Cardiac muscle cell (in vitro differentiated cells and primary cell): ENCODE measurements around the gene ZIK1. TPM values are rescaled to one million over a fixed set of nuclear protein-coding genes. Genes with fewer than 3 reads are reported as not detected.

Experiments used
- DNase-seq, 2 donors: peaks; one replicate each; pipeline versions ENCODE4 v3.0.0 to v3.0.0-alpha.2; 2010 to 2017; ENCODE audit warnings: low read depth in 1 of 2, low spot score in 1 of 2
- H3K27ac ChIP-seq: fragments of 200-600 bp; sonication (generic); 2 replicates; pipeline ENCODE4 v1.5.1; 2016
- H3K27me3 ChIP-seq: fragments of 200-600 bp; sonication (generic); 2 replicates; pipeline ENCODE4 v1.6.0; 2016; ENCODE audit warnings: control low read depth
- H3K36me3 ChIP-seq: fragments of 200-600 bp; sonication (generic); 2 replicates; pipeline ENCODE4 v1.5.1; 2016; ENCODE audit warnings: control low read depth
- H3K4me1 ChIP-seq: fragments of 200-600 bp; sonication (generic); 2 replicates; pipeline ENCODE4 v1.8.1; 2017; ENCODE audit warnings: low read depth, mild to moderate bottlenecking, mixed run types
- H3K4me3 ChIP-seq: fragments of 200-600 bp; sonication (generic); 2 replicates; pipeline ENCODE4 v1.5.1; 2016; ENCODE audit warnings: mild to moderate bottlenecking
- H3K9me3 ChIP-seq: fragments of 200-600 bp; sonication (generic); 2 replicates; pipeline ENCODE4 v1.5.1; 2017; ENCODE audit warnings: low read depth, mild to moderate bottlenecking, control low read depth
- polyA plus RNA-seq: library from polyadenylated mRNA; unstranded; fragments of >200 nt; fragmentation: Nextera tagmentation; extraction: Ambion mirVana; gene quantifications from 2 replicates; pipeline ENCODE4 v1.2.1, GENCODE V29; 2016
- total RNA-seq: library from RNA; depleted of rRNA; stranded (reverse); fragments of >200 nt; gene quantifications from 2 replicates; pipeline ENCODE4 v1.2.3, GENCODE V29; 2016
- TF ChIP-seq, protein P1 (sequence below): IDR thresholded peaks from 2 replicates; pipeline ENCODE4 v1.5.1; 2012; ENCODE audit warnings: low read depth, mild to moderate bottlenecking, low read length

Gene ZIK1
- total and polyA plus RNA-seq, 2 experiments from 2014 or later = 13.9 to 18.2 TPM

DNA sequence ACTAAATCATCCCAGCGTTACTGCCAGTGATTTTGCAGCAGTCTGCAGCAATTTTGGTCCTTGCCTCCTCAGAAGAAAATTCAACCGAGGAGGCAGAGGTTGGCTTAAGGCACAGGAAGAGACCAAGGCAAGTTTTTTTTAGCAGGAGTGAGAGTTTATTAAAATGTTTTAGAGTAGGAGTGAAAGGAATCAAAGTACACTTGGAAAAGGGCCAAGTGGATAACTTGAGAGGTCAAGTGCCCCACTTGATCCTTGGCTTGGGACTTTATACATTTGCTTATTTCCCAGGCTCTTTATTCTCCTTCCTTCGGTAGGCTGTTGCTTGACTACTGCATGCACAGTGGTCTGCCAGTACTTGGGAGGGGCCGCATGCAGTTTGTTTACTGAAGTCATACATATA, 27.2 kb downstream of the ZIK1 start:
- H3K4me3 ChIP-seq = no peak overlapping the region
- peaks cover 3% of the 10 kb centered on the region for H3K9me3 ChIP-seq
- H3K36me3 ChIP-seq = peaks cover 3% of the 10 kb centered on the region
- H3K4me1 ChIP-seq = peaks cover 22% of the 10 kb centered on the region
- no peaks in the 10 kb centered on the region for H3K27me3 ChIP-seq
- H3K27ac ChIP-seq = peak overlapping the region; percentile 90
- TF ChIP-seq, protein P1, sequence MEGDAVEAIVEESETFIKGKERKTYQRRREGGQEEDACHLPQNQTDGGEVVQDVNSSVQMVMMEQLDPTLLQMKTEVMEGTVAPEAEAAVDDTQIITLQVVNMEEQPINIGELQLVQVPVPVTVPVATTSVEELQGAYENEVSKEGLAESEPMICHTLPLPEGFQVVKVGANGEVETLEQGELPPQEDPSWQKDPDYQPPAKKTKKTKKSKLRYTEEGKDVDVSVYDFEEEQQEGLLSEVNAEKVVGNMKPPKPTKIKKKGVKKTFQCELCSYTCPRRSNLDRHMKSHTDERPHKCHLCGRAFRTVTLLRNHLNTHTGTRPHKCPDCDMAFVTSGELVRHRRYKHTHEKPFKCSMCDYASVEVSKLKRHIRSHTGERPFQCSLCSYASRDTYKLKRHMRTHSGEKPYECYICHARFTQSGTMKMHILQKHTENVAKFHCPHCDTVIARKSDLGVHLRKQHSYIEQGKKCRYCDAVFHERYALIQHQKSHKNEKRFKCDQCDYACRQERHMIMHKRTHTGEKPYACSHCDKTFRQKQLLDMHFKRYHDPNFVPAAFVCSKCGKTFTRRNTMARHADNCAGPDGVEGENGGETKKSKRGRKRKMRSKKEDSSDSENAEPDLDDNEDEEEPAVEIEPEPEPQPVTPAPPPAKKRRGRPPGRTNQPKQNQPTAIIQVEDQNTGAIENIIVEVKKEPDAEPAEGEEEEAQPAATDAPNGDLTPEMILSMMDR = no peak
- DNase-seq = peak in 1 of 2 donors; percentile 74

DNA sequence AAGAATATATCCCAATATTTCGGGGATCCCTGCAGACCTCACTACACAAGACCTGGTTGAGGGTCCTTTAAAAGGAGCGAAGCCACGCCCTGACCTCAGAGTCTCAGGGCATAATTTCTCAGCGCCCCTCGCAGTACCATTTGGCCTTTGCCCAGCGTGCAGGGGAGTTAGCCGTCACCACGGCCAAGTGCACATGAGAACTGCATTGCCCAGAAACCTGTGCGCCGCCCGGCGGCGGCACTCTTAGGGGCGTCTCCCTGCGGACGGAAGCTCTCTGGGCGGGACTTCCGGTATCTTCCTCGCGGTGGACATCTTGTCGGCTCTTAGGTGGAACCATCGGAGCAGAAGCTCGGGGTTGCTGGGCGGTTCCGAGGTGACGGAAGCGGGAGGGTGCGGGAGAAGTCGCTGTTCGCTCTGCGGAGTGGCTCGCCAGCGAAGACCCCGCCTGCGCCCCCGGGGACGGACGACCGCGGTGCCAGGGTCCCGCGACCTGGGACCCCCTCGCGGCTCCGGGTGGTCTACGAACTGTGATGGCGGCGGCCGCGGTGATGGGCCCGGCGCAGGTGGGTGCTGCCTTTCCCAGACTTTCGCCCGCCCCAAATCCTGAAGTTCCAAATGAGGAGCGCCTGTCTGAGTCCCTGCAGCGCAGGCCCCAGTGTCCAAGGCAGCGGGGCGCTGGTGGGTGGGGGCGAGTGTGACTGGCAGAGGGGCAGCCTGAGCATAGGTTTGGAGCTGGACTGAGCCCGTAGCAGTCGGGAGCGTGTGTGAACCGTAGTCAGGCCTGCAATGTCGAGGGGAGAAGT, 30.2 kb downstream of the ZIK1 start, which contains the start of gene ZNF134:
ZNF134 (plus strand) TSS at position 302 of the 803 bp plus-strand sequence. CDS start 5,227 bp downstream, outside the sequence.
- H3K4me3 ChIP-seq = peak within 1 kb of the TSS; percentile 95
- H3K9me3 ChIP-seq = peaks cover 3% of the 10 kb centered on the region
- peak within 1 kb of the TSS; percentile 81 for H3K27ac ChIP-seq
- peaks cover 22% of the 10 kb centered on the region for H3K4me1 ChIP-seq
- H3K27me3 ChIP-seq = no peaks in the 10 kb centered on the region
- peak; percentile 92 to 95 for DNase-seq
- H3K36me3 ChIP-seq = peaks cover 16% of the 10 kb centered on the region
- TF ChIP-seq, protein P1 = peak; percentile 35

DNA sequence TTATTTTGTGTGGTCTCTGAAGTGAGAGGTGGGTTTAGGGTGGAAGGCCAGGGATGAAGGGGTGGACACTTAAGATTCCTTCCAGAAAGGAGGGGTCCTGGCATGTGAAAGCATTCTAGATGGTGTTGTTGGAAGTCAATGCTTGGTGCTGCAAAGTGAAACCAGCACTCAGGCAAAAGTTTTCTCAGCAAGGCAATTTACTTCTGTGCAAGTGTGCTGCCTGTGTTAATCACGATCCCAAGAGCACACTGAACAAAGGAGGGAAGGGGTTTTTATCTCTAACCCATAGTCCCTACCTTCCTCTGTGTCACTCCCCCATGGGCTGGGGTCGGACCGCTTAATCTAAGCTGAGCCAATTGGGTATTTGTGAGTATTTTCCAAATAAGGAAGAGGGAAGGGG, 31.4 kb downstream of the ZIK1 start:
- Histone ChIP-seq H3K4me3 (peak overlapping the region; percentile 95), H3K9me3 (peaks cover 3% of the 10 kb centered on the region), H3K27ac (no peak overlapping the region), H3K4me1 (peaks cover 22% of the 10 kb centered on the region), H3K27me3 (no peaks in the 10 kb centered on the region), H3K36me3 (peaks cover 28% of the 10 kb centered on the region)
- no peak for DNase-seq
- TF ChIP-seq, protein P1 = no peak

DNA sequence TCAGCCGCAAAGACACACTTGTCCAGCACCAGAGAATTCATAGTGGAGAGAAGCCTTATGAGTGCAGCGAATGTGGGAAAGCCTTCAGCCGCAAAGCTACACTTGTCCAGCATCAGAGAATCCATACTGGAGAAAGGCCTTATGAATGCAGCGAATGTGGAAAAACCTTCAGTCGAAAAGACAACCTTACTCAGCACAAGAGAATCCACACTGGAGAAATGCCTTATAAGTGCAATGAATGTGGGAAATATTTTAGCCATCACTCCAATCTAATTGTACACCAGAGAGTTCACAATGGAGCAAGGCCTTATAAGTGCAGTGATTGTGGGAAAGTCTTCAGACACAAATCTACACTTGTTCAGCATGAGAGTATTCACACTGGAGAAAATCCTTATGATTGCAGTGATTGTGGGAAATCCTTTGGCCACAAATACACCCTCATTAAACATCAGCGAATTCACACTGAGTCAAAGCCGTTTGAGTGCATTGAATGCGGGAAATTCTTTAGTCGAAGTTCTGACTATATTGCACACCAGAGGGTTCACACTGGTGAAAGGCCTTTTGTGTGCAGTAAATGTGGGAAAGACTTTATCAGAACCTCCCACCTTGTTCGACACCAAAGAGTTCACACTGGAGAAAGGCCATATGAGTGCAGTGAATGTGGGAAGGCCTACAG, 36.9 kb downstream of the ZIK1 start:
- Histone ChIP-seq H3K27ac (no peak overlapping the region), H3K9me3 (peaks cover 21% of the 10 kb centered on the region), H3K4me3 (no peak overlapping the region), H3K4me1 (no peaks in the 10 kb centered on the region), H3K36me3 (peaks cover 49% of the 10 kb centered on the region), H3K27me3 (no peaks in the 10 kb centered on the region)
- peak in 1 of 2 donors; percentile 18 for DNase-seq
- TF ChIP-seq, protein P1 = no peak

DNA sequence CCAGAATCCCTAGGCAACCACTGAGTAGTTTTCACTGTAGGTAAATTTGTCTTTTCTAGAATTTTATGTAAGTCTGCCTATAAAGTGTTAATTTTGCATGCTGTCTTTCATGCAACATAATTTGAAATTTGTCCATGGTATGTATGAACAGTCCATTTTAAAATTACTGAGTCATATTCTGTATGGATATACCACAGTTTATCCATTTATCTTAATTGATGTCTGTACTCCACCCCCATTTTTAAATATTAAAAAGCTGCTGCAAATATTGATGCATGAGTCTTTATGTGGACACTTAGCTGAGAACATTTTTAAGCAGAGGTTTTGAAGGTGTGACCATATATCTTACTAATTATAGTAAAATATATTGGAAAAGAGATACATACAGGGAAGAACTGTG, 39.1 kb downstream of the ZIK1 start:
- Histone ChIP-seq H3K4me3 (no peak overlapping the region), H3K9me3 (peaks cover 21% of the 10 kb centered on the region)
- DNase-seq = no peak

More for the DNA sequence above, 39.1 kb downstream of the ZIK1 start:
- no peaks in the 10 kb centered on the region for H3K27me3 ChIP-seq
- H3K4me1 ChIP-seq = no peaks in the 10 kb centered on the region
- peaks cover 36% of the 10 kb centered on the region for H3K36me3 ChIP-seq
- TF ChIP-seq, protein P1 = no peak
- no peak overlapping the region for H3K27ac ChIP-seq
